ENCODE measurements around the gene VSTM4. TPM values are rescaled to one million over a fixed set of nuclear protein-coding genes. Genes with fewer than 3 reads are reported as not detected.
A peak's percentile ranks its signal among the peaks of the same experiment; 100 is the strongest.

VSTM4 gene
- total RNA-seq, 2 experiments from 2014 or later: 0.07 to 0.11 TPM

DNA sequence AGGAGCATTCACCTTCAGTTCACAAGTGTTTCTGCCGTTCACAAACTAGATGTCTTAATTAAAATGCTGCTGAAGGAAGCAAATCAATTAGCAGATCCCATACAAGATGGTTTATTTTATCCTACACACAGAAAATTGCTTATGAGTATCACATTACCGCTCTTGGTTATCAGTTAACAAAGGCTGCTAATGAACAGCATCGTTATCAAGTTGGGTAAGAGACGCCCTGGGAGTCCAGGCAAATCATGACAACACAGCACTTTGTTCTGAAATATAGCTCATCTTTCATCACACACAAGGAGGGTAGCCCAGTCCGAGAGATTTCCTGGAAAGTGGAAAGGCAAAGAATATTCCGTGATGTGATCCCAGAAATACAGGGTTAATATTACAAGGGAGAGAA, 39.3 kb upstream of the VSTM4 start:
- ChIA-PET POLR2A (no interaction called here), CTCF (no interaction called here)
- no peak for ATAC-seq
- H3K27me3 Mint-ChIP-seq: peaks cover 8% of the 10 kb centered on the region
- no peaks in the 10 kb centered on the region for H3K4me1 Mint-ChIP-seq
- DNase-seq: no peak
- no peak overlapping the region for H3K4me3 Mint-ChIP-seq
- intact Hi-C loops (cut with DNase I, micrococcal nuclease): no loop called here
- no peak overlapping the region for H3K27ac Mint-ChIP-seq
- no peaks in the 10 kb centered on the region for H3K9me3 Mint-ChIP-seq (ENCODE audit: low read depth)
- H3K36me3 Mint-ChIP-seq (ENCODE audit: low read depth): no peaks in the 10 kb centered on the region

DNA sequence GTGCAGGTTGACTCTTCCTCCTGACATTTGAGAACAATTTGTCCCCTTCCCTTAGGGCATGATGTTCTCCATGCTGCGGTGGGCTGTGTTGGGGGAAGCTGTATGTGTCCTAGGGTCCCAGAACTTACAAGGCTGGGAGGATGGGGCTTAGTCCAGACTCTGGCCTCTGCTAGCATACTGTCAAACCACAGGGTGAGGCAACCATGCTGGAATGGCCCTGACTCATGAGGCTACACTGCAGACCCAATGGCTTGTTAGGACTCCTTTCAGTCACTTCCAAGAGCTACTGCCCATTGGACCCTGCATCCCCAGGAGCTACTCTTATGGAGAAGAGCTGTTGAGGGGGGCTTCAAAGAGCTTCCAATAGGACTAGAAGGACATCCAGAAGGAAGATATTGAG, 38.6 kb upstream of the VSTM4 start:
- CTCF ChIA-PET: no interaction called here
- H3K27me3 Mint-ChIP-seq: peaks cover 8% of the 10 kb centered on the region
- DNase-seq (no peak), ATAC-seq (no peak)
- H3K4me3 Mint-ChIP-seq: no peak overlapping the region
- intact Hi-C loops (cut with DNase I, micrococcal nuclease): no loop called here
- POLR2A ChIA-PET: interaction anchor here (0.6 kb wide), 1 partner anchor 30 kb away, joined by 3 read pairs; no protein-coding TSS in a partner anchor
- H3K9me3 Mint-ChIP-seq (ENCODE audit: low read depth): no peaks in the 10 kb centered on the region
- H3K27ac Mint-ChIP-seq: no peak overlapping the region
- no peaks in the 10 kb centered on the region for H3K4me1 Mint-ChIP-seq
- H3K36me3 Mint-ChIP-seq (ENCODE audit: low read depth): no peaks in the 10 kb centered on the region

DNA sequence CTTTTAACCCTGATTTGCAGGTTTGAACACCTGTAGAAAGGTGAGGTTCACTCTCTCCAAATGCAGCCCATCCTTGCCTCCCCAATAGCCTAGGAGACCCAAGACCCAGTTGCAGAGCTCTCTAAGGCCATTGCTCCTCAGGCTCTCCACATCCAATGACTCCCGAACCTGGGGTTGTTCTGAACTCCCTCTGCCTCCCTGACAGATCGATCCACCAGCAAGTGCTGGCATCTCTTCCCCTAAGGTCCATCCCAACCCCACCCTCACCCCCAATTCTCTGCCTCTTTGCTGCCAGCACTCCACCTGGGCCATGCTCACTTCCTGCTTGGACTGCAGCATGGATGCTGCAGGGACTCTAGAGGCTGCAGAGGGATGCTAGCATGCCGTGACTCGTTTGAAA, 37.8 kb upstream of the VSTM4 start:
- H3K27me3 Mint-ChIP-seq: peaks cover 11% of the 10 kb centered on the region
- ATAC-seq: no peak
- CTCF ChIA-PET: interaction anchor here (0.6 kb wide), 1 partner anchor 283 kb away, joined by 3 read pairs; no protein-coding TSS in a partner anchor
- no peak overlapping the region for H3K4me3 Mint-ChIP-seq
- intact Hi-C loops (cut with DNase I, micrococcal nuclease): no loop called here
- POLR2A ChIA-PET: no interaction called here
- no peak overlapping the region for H3K27ac Mint-ChIP-seq
- DNase-seq: no peak
- no peaks in the 10 kb centered on the region for H3K36me3 Mint-ChIP-seq (ENCODE audit: low read depth)
- no peaks in the 10 kb centered on the region for H3K4me1 Mint-ChIP-seq
- peaks cover 5% of the 10 kb centered on the region for H3K9me3 Mint-ChIP-seq (ENCODE audit: low read depth)

DNA sequence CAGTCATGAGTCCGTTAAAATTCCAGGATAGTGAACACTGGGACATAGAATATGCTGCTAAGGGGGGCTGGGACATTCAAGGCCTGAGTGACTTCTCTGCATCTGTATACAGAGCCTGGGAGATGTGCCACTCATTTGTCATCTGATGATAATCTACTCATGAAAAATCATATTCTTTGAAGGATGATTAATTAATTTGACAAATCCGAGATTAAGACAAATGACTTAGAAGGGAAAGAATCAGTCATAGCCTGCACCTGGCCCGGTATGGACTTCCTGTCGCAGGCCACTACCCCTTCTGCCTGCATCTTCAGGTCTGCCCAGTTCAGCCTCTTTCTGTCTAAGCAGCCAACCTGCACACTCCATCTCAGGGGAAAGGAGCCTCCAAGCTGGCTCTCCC, 37.3 kb upstream of the VSTM4 start:
- Mint-ChIP-seq H3K9me3 (ENCODE audit: low read depth) (peaks cover 7% of the 10 kb centered on the region), H3K4me1 (no peaks in the 10 kb centered on the region), H3K36me3 (ENCODE audit: low read depth) (no peaks in the 10 kb centered on the region), H3K27ac (no peak overlapping the region), H3K4me3 (no peak overlapping the region), H3K27me3 (peaks cover 10% of the 10 kb centered on the region)
- intact Hi-C loops (cut with DNase I, micrococcal nuclease): no loop called here
- DNase-seq: no peak
- ATAC-seq: peak; percentile 39
- POLR2A ChIA-PET: no interaction called here
- CTCF ChIA-PET: interaction anchor here (0.6 kb wide), 1 partner anchor 282 kb away, joined by 3 read pairs; no protein-coding TSS in a partner anchor

DNA sequence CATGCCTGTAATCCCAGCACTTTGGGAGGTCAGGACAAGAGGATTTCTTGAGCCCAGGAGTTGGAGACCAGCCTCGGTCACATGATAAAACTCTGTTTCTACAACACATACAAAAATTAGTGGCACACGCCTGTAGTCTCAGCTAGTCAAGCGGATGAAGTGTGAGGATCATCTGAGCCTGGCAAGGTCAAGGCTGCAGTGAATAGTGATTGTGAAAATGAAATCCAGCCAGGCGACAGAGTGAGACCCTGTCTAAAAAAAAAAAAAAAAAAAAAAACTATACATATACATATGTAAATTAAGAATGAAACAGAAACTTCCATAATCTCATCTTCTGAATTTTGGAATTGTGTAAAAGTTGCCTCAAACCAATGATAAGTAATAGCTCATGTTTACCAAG, 36.7 kb upstream of the VSTM4 start:
- Mint-ChIP-seq H3K36me3 (ENCODE audit: low read depth) (no peaks in the 10 kb centered on the region), H3K27ac (no peak overlapping the region), H3K4me3 (no peak overlapping the region), H3K9me3 (ENCODE audit: low read depth) (peaks cover 11% of the 10 kb centered on the region), H3K4me1 (no peaks in the 10 kb centered on the region), H3K27me3 (peaks cover 9% of the 10 kb centered on the region)
- ATAC-seq (no peak), DNase-seq (no peak)
- intact Hi-C loops (cut with DNase I, micrococcal nuclease): no loop called here
- ChIA-PET CTCF (no interaction called here), POLR2A (no interaction called here)

DNA sequence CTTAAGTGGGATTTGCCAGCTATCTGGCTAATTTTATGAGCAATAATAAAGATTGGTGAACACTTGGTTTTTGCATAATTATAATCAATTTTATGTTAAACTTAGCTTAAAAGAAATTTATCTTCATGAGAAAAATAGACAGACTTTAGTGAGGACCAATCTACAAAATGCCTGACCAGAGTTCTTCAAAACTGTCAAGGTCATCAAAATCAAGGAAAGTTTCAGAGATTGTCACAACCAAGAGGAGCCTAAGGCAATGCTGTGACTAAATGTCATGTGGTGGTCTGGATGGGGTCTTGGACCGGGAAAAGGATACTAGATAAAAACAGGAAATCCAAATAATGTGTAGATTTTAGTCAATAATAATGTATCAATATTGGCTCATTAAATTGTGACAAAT, 36.2 kb upstream of the VSTM4 start:
- CTCF ChIA-PET: interaction anchor here (0.6 kb wide), 1 partner anchor 9 kb away, joined by 3 read pairs; no protein-coding TSS in a partner anchor
- peaks cover 7% of the 10 kb centered on the region for H3K27me3 Mint-ChIP-seq
- H3K27ac Mint-ChIP-seq: no peak overlapping the region
- POLR2A ChIA-PET: no interaction called here
- no peak for DNase-seq
- ATAC-seq: no peak
- intact Hi-C loops (cut with DNase I, micrococcal nuclease): no loop called here
- H3K36me3 Mint-ChIP-seq (ENCODE audit: low read depth): no peaks in the 10 kb centered on the region
- peaks cover 11% of the 10 kb centered on the region for H3K9me3 Mint-ChIP-seq (ENCODE audit: low read depth)
- no peak overlapping the region for H3K4me3 Mint-ChIP-seq
- no peaks in the 10 kb centered on the region for H3K4me1 Mint-ChIP-seq

DNA sequence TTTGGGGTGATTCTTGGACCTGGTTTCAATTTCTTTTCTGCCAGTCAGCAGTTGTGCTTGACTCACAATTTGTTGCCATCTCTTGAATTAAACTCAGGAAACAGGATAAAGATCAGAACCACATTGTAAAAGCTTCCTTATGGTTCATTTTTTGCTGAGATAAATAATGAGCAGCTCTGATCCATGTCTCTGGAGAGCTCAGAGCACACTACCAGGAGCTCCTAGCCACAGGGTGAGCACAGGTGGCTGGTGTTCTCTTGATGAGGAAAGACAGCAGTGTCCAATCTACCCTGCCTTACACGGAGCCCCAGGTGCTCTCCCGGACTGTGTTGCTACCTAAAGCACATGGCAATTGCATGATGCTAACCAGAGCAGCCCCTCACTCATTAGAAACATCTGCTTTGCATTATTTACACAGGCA, 35.7 kb upstream of the VSTM4 start:
- intact Hi-C loops (cut with DNase I, micrococcal nuclease): no loop called here
- Mint-ChIP-seq H3K4me1 (no peaks in the 10 kb centered on the region), H3K36me3 (ENCODE audit: low read depth) (no peaks in the 10 kb centered on the region), H3K9me3 (ENCODE audit: low read depth) (peaks cover 11% of the 10 kb centered on the region), H3K4me3 (no peak overlapping the region), H3K27me3 (peaks cover 7% of the 10 kb centered on the region), H3K27ac (no peak overlapping the region)
- DNase-seq (no peak), ATAC-seq (no peak)
- POLR2A ChIA-PET: no interaction called here
- CTCF ChIA-PET: interaction anchor here (0.6 kb wide), 1 partner anchor 8 kb away, joined by 3 read pairs; no protein-coding TSS in a partner anchor

DNA sequence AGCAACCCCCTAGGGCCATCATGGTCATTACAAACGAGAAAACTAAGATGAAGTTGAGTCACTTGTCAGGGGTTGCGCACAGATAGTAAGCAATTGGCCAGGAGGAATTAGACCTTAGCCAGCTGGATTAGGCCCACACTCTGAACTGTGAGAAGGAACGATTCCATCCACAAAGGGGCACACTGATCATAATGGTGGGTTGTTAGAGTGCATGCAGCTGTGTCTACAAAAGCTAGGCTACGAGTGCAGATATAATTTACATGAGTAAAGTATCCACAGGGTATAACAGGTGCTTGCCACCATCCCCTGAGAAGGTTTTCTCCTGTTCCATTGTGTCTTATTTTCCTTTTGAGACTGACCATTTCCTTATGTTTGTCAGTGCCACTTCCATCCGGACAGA, 35.1 kb upstream of the VSTM4 start:
- no peaks in the 10 kb centered on the region for H3K36me3 Mint-ChIP-seq (ENCODE audit: low read depth)
- POLR2A ChIA-PET: no interaction called here
- intact Hi-C loops (cut with DNase I, micrococcal nuclease): no loop called here
- no peak overlapping the region for H3K4me3 Mint-ChIP-seq
- no peak for DNase-seq
- H3K27ac Mint-ChIP-seq: no peak overlapping the region
- no peaks in the 10 kb centered on the region for H3K4me1 Mint-ChIP-seq
- peaks cover 11% of the 10 kb centered on the region for H3K9me3 Mint-ChIP-seq (ENCODE audit: low read depth)
- no peak for ATAC-seq
- H3K27me3 Mint-ChIP-seq: peaks cover 7% of the 10 kb centered on the region
- CTCF ChIA-PET: no interaction called here

DNA sequence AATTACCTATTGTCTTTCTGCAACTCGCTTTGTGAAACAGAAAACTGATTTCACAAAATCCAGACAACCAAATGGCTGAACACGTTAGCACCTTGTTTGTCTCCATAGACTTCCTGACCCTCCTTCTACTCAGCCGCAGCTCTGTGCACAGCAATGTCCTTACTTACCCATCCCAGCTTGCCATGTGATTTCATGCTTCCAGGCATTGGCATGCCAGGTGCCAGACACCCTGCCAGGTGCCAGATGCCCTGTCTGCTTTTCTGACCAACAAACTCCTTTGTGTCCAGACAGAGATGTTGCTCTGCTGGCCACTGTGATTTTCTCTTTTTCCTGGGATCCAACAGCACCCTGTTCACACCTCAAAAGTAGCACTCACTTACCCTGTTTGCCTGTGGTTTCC, 34.6 kb upstream of the VSTM4 start:
- ATAC-seq: no peak
- Mint-ChIP-seq H3K9me3 (ENCODE audit: low read depth) (peaks cover 11% of the 10 kb centered on the region), H3K27me3 (peaks cover 7% of the 10 kb centered on the region), H3K4me3 (no peak overlapping the region), H3K27ac (no peak overlapping the region), H3K4me1 (no peaks in the 10 kb centered on the region), H3K36me3 (ENCODE audit: low read depth) (no peaks in the 10 kb centered on the region)
- no peak for DNase-seq
- ChIA-PET CTCF (no interaction called here), POLR2A (no interaction called here)
- intact Hi-C loops (cut with DNase I, micrococcal nuclease): no loop called here

DNA sequence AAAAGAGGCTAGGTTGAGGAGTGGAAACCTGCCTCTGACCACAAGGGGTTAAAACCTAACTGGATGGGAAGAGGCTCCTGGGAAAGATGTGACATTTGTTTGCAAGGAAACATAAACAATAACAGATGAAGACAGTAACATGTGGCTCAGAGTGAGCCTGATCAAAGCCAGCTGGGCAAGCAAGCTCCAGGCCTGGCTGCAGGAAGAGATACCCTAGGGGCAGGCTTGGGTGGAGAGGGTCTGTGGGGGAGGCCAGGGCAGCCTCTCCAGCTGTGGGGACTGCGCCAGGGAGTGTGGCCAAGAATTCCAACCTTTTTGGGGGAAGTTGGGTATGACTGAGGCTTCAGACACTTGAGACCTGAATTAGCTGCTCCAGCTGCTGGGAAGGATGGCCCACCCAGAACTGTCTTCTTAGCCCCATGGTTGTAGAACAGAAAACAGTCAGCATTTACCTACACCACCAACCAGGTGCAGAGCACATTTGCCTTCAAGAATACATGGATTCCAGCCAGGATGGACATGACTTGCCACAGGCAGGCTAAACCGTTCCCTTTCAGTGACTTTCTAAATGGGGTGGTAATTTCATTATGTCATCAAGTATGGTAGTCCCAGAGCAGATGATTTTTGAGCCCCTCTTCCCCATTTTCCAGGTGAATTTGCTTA, 28.9 kb upstream of the VSTM4 start:
- POLR2A ChIA-PET: no interaction called here
- Mint-ChIP-seq H3K9me3 (ENCODE audit: low read depth) (peaks cover 11% of the 10 kb centered on the region), H3K4me3 (no peak overlapping the region), H3K4me1 (no peaks in the 10 kb centered on the region), H3K27ac (no peak overlapping the region), H3K36me3 (ENCODE audit: low read depth) (no peaks in the 10 kb centered on the region), H3K27me3 (peaks cover 4% of the 10 kb centered on the region)
- intact Hi-C loops (cut with DNase I, micrococcal nuclease): no loop called here
- CTCF ChIA-PET: interaction anchor here (0.6 kb wide), 1 partner anchor 423 kb away, joined by 3 read pairs; no protein-coding TSS in a partner anchor
- DNase-seq (no peak), ATAC-seq (no peak)

DNA sequence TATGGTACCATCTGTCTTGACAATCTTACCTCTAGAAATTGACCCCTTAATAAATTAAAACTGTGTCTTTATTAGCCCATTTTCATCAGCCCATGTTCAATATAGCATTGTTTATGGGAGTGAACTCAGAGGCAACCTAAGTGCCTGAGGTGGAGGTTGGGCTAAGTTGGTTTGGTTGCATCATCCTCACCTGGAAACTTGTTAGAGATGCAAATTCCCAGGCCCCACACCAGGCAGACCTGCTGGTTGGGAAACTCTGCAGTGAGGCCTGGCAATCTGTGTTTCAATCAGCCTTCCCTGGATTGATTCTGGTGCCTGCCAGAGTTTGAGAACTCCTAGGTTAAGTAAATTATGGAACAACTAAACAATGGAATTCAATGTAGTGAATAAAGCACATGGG, 27.9 kb upstream of the VSTM4 start:
- Mint-ChIP-seq H3K4me1 (no peaks in the 10 kb centered on the region), H3K36me3 (ENCODE audit: low read depth) (no peaks in the 10 kb centered on the region), H3K27ac (no peak overlapping the region), H3K27me3 (peaks cover 2% of the 10 kb centered on the region), H3K9me3 (ENCODE audit: low read depth) (peaks cover 7% of the 10 kb centered on the region), H3K4me3 (no peak overlapping the region)
- DNase-seq (no peak), ATAC-seq (no peak)
- intact Hi-C loops (cut with DNase I, micrococcal nuclease): no loop called here
- ChIA-PET CTCF (interaction anchor here (1.2 kb wide), 1 partner anchor 8 kb away, joined by 3 read pairs; no protein-coding TSS in a partner anchor), POLR2A (no interaction called here)

DNA sequence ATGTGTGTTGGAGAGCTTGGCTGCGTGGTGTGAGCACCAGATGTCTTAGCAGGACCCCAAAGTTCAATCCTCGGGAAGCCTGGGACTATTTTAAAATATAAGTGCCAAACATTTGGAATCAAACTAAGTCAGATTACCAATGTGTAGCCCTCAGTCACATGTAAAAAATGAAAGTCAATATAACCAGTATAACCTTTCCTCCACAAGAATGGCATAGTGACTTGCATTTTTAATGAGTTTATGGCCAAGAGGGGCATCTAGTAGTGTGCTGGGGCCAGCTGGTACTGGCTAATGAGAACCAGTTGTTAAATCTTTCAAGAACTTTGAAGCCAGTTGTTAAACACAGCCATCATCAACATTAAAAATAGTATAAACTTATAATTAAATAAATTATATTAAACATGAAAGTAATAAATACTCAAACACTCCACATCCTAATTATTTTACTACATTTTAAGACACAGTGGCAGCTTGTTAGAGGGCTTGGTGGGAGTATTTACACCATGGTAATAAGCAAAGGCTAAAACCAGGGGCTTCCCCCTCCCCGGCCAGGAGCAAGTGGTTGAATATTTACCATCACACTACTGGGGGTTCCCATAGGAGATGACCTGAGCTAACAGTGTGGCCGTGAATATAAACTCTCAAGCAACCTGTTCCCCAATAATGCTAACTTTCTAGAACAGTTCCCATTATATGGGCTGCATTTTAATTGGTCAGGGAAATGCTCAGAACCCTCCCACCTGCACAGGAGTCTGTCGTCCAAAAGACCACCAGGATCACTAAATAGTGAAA, 26.4 kb upstream of the VSTM4 start:
- Mint-ChIP-seq H3K4me1 (no peaks in the 10 kb centered on the region), H3K9me3 (ENCODE audit: low read depth) (no peaks in the 10 kb centered on the region), H3K27ac (no peak overlapping the region), H3K27me3 (no peaks in the 10 kb centered on the region), H3K4me3 (no peak overlapping the region), H3K36me3 (ENCODE audit: low read depth) (no peaks in the 10 kb centered on the region)
- ChIA-PET POLR2A (no interaction called here), CTCF (interaction anchor here (1.2 kb wide), 1 partner anchor 10 kb away, joined by 3 read pairs; no protein-coding TSS in a partner anchor)
- intact Hi-C loops (cut with DNase I, micrococcal nuclease): no loop called here
- ATAC-seq (no peak), DNase-seq (no peak)
